Suprapubic skin (tissue), 3 donors: ENCODE measurements around the gene SYT17.

ENCODE experiments used
- CTCF ChIP-seq, 2 donors: fragments of 200-600 bp in 1 of 2; fragments of 450-650 bp in 1 of 2; sonication (generic) in 1 of 2; IDR thresholded peaks; one replicate each; pipeline ENCODE4 v1.5.1; 2016 to 2019; ENCODE audit warnings: antibody characterized with exemption in 2 of 2, mild to moderate bottlenecking in 1 of 2, moderate library complexity in 1 of 2
- POLR2A ChIP-seq, 2 donors: fragments of 450-650 bp; IDR thresholded peaks; one replicate each; pipeline ENCODE4 v1.6.1; 2017; ENCODE audit warnings: antibody characterized with exemption in 2 of 2, mild to moderate bottlenecking in 2 of 2, moderate library complexity in 2 of 2

DNA sequence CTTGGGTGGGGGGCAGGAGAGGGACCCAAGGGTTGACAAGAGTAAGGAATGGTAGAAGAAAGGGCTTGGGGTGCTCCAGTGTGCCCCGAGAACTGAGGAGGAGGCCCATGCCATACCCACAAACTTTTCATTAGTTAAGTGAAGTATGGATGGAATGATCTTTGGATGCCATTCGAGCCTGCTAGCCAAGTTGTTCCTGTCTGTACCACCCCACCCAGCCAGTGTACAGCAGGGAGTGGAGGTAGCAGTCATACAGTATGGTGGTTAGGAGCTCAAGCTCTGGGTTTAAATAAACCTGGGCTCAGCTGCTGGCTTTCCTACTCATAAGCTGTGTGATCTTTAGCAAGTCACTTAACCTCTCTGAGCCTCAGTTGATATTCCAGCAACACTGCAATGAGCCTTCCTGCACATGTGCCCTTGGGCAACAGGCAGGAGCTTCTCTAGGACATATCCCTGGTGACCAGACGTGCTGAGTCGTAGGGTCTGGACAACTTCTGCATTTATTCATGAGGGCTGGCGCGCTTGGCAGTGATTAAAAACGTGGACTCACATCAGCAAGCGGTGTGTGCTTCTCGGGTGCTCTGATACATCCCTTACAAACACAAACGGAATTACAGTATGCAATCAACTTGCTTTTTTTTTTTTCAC, 31.4 kb upstream of the SYT17 start:
- no peak for TF ChIP-seq POLR2A (IDR thresholded peaks at IDR 0.05)
- no peak for TF ChIP-seq CTCF (IDR thresholded peaks at IDR 0.05)
